HepG2 (cell line): ENCODE measurements around the gene PACS1. TPM values are rescaled to one million over a fixed set of nuclear protein-coding genes. Genes with fewer than 3 reads are reported as not detected.

ENCODE experiments used
- ASH2L ChIP-seq: fragments of 300-600, 200-600 bp; sonication (generic); IDR thresholded peaks from 2 replicates; pipeline ENCODE4 v1.7.0; 2017; ENCODE audit warnings: low read depth, mild to moderate bottlenecking, moderate library complexity, mixed read lengths, low read length; ENCODE audit not compliant: insufficient read length
- NAIF1 ChIP-seq: sonication (generic); formaldehyde crosslinking; IDR thresholded peaks from 2 replicates; pipeline ENCODE4 v1.5.0; 2020; ENCODE audit warnings: mild to moderate bottlenecking, missing genetic modification reagents, borderline replicate concordance
- NCOA5 ChIP-seq: sonication (generic); formaldehyde crosslinking; IDR thresholded peaks from 2 replicates; pipeline ENCODE4 v1.4.0; 2020; ENCODE audit warnings: missing genetic modification reagents
- PAF1 ChIP-seq: IDR thresholded peaks from 2 replicates; pipeline ENCODE4 v1.6.1; 2016; ENCODE audit warnings: missing genetic modification reagents, missing compliant biosample characterization
- RORA ChIP-seq: sonication (generic); formaldehyde crosslinking; IDR thresholded peaks from 2 replicates; pipeline ENCODE4 v1.5.0; 2020; ENCODE audit warnings: mild to moderate bottlenecking, missing genetic modification reagents, moderate library complexity
- ZNF24 ChIP-seq: fragments of 450-650 bp; IDR thresholded peaks from 2 replicates; pipeline ENCODE4 v1.6.1; 2017; ENCODE audit warnings: antibody characterized with exemption, mild to moderate bottlenecking
- ZNF510 ChIP-seq: sonication (generic); formaldehyde crosslinking; IDR thresholded peaks from 2 replicates; pipeline ENCODE4 v1.4.0; 2020; ENCODE audit warnings: low read depth, mild to moderate bottlenecking, missing genetic modification reagents
- ZNF678 ChIP-seq: sonication (generic); formaldehyde crosslinking; IDR thresholded peaks from 2 replicates; pipeline ENCODE4 v1.4.0; 2020; ENCODE audit warnings: mild to moderate bottlenecking, missing genetic modification reagents
- polyA plus RNA-seq, 8 experiments: library from polyadenylated mRNA; depleted of rRNA in 3 of 8; stranded (reverse) in 7 of 8; unstranded in 1 of 8; fragments of >200 nt; fragmentation: Illumina TruSeq in 4 of 8; extraction: Trizol in 4 of 8; gene quantifications; 2 replicates each; pipeline versions ENCODE4 v1.2.1 to v1.2.3, GENCODE V29; 2011 to 2016; ENCODE audit warnings: low read depth in 4 of 8, missing spikeins in 1 of 8, mixed read lengths in 1 of 8; ENCODE audit not compliant: insufficient read depth in 1 of 8
- total RNA-seq, 5 experiments: library from RNA; depleted of rRNA; stranded (reverse); fragments of >200 nt; fragmentation: Illumina TruSeq; extraction: Trizol; gene quantifications; 2 replicates each; pipeline ENCODE4 v1.2.3, GENCODE V29; 2016; ENCODE audit warnings: low read depth in 1 of 5
- TF ChIP-seq, protein P1 (sequence below): sonication (generic); formaldehyde crosslinking; IDR thresholded peaks from 2 replicates; pipeline ENCODE4 v1.4.0; 2020; ENCODE audit warnings: mild to moderate bottlenecking, missing genetic modification reagents
- TF ChIP-seq, protein P2 (sequence below): sonication (generic); formaldehyde crosslinking; IDR thresholded peaks from 2 replicates; pipeline ENCODE4 v1.4.0; 2020; ENCODE audit warnings: mild to moderate bottlenecking, missing genetic modification reagents
- TF ChIP-seq, protein P3 (sequence below): sonication (generic); formaldehyde crosslinking; IDR thresholded peaks from 2 replicates; pipeline ENCODE4 v1.4.0; 2020; ENCODE audit warnings: mild to moderate bottlenecking, missing genetic modification reagents
- TF ChIP-seq, protein P4 (sequence below): sonication (generic); formaldehyde crosslinking; IDR thresholded peaks from 2 replicates; pipeline ENCODE4 v1.5.1; 2020; ENCODE audit warnings: mild to moderate bottlenecking, missing genetic modification reagents

PACS1 gene
- total and polyA plus RNA-seq, 2 of the 13 experiments (the other 11 are each of a cell fraction or from before 2014, with no cell fraction given): 7.6 to 8.6 TPM

DNA sequence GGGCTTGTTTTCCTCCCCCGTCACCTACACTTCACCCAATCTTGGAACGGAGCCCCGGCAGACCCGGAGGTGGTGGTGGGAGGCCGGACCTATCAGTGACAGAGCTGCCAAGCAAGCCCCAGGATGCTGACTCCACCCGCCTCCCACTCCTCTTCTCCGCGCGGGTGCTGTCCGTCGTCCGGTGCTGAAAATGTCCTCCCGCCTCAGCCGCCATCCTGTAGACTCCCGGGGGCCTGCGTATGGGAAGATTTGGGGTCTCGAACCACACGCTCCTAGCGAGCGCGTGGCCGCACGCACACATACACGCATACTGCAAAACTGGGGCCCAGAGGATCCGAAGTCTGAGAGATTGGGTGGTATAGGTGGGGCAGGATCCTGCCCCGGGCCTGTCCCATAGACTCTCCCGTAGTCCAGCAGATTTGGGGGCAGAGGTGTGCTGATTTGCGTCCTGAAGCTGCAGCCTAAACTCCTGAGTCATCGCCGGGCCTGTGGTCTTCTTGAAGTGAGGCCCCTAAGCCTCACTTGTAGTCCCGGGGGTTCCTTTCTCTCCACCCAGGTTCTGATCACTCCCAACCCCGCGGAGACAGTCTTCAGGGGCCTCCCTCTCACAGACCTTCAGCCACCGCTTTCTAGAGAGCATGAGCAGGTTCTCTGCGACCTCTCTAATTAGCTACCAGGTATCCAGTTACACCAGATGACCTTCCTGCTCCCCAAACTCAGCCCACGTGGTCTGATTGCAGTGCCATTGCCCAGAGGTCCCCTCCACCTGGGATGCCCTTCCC lies 219.7 kb downstream of the PACS1 start (continued):
- TF ChIP-seq, protein P1, sequence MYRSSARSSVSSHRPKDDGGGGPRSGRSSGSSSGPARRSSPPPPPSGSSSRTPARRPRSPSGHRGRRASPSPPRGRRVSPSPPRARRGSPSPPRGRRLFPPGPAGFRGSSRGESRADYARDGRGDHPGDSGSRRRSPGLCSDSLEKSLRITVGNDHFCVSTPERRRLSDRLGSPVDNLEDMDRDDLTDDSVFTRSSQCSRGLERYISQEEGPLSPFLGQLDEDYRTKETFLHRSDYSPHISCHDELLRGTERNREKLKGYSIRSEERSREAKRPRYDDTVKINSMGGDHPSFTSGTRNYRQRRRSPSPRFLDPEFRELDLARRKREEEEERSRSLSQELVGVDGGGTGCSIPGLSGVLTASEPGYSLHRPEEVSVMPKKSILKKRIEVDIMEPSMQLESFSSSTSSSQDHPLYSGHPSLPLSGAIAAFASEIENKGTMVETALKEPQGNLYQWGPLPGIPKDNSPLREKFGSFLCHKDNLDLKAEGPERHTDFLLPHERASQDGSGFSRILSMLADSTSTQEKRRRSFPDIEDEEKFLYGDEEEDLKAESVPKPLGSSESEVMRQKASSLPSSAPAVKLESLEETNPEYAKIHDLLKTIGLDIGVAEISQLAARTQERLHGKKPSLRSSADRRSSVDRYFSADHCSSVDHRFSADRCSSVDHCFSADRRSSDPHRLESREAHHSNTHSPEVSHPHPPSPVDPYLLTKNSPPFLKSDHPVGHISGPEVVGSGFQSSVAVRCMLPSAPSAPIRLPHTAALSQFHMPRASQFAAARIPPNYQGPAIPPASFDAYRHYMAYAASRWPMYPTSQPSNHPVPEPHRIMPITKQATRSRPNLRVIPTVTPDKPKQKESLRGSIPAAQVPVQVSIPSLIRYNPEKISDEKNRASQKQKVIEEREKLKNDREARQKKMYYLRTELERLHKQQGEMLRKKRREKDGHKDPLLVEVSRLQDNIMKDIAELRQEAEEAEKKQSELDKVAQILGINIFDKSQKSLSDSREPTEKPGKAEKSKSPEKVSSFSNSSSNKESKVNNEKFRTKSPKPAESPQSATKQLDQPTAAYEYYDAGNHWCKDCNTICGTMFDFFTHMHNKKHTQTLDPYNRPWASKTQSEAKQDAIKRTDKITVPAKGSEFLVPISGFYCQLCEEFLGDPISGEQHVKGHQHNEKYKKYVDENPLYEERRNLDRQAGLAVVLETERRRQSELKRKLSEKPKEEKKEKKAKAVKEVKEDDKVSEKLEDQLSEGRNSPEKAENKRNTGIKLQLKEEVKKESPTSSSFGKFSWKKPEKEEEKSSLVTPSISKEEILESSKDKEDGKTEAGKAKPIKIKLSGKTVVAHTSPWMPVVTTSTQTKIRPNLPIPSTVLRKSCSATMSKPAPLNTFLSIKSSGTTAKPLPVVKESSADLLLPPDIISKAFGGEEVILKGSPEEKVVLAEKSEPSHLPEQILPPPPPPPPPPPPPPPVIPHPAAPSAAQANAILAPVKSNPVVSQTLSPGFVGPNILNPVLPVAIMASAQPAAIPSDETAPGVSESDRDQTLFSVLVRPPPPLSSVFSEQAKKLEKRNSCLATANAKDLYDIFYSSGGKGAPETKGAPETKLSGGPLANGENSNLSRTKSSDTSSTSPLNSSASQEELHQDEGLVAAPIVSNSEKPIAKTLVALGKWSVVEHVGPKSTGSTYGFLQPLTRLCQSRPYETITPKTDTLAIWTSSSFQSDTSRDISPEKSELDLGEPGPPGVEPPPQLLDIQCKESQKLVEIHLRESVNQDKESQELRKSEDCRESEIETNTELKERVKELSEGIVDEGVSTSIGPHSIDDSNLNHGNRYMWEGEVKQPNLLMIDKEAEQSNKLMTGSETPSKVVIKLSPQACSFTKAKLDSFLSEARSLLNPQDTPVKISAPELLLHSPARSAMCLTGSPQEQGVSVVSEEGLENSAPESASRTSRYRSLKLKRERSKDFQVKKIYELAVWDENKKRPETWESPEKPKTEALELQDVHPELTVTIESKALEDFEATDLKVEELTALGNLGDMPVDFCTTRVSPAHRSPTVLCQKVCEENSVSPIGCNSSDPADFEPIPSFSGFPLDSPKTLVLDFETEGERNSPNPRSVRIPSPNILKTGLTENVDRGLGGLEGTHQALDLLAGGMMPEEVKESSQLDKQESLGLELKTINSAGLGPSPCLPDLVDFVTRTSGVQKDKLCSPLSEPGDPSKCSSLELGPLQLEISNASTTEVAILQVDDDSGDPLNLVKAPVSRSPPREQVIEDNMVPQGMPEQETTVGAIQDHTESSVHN (CRISPR knock-in tag): no peak
- no peak for TF ChIP-seq RORA (CRISPR knock-in tag)
- no peak; the same call in 1 of the 2 replicates for TF ChIP-seq ZNF678 (CRISPR knock-in tag)
- TF ChIP-seq, protein P2, sequence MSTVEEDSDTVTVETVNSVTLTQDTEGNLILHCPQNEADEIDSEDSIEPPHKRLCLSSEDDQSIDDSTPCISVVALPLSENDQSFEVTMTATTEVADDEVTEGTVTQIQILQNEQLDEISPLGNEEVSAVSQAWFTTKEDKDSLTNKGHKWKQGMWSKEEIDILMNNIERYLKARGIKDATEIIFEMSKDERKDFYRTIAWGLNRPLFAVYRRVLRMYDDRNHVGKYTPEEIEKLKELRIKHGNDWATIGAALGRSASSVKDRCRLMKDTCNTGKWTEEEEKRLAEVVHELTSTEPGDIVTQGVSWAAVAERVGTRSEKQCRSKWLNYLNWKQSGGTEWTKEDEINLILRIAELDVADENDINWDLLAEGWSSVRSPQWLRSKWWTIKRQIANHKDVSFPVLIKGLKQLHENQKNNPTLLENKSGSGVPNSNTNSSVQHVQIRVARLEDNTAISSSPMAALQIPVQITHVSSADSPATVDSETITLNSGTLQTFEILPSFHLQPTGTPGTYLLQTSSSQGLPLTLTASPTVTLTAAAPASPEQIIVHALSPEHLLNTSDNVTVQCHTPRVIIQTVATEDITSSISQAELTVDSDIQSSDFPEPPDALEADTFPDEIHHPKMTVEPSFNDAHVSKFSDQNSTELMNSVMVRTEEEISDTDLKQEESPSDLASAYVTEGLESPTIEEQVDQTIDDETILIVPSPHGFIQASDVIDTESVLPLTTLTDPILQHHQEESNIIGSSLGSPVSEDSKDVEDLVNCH: no peak
- TF ChIP-seq, protein P3, sequence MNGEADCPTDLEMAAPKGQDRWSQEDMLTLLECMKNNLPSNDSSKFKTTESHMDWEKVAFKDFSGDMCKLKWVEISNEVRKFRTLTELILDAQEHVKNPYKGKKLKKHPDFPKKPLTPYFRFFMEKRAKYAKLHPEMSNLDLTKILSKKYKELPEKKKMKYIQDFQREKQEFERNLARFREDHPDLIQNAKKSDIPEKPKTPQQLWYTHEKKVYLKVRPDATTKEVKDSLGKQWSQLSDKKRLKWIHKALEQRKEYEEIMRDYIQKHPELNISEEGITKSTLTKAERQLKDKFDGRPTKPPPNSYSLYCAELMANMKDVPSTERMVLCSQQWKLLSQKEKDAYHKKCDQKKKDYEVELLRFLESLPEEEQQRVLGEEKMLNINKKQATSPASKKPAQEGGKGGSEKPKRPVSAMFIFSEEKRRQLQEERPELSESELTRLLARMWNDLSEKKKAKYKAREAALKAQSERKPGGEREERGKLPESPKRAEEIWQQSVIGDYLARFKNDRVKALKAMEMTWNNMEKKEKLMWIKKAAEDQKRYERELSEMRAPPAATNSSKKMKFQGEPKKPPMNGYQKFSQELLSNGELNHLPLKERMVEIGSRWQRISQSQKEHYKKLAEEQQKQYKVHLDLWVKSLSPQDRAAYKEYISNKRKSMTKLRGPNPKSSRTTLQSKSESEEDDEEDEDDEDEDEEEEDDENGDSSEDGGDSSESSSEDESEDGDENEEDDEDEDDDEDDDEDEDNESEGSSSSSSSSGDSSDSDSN (CRISPR knock-in tag): peak; percentile 63; the same call in 1 of the 2 replicates
- TF ChIP-seq ASH2L: no peak
- no peak for TF ChIP-seq NAIF1 (CRISPR knock-in tag)
- peak; percentile 68; the same call in 1 of the 2 replicates for TF ChIP-seq ZNF510
- no peak for TF ChIP-seq PAF1 (CRISPR knock-in tag)
- TF ChIP-seq NCOA5: no peak
- TF ChIP-seq, protein P4, sequence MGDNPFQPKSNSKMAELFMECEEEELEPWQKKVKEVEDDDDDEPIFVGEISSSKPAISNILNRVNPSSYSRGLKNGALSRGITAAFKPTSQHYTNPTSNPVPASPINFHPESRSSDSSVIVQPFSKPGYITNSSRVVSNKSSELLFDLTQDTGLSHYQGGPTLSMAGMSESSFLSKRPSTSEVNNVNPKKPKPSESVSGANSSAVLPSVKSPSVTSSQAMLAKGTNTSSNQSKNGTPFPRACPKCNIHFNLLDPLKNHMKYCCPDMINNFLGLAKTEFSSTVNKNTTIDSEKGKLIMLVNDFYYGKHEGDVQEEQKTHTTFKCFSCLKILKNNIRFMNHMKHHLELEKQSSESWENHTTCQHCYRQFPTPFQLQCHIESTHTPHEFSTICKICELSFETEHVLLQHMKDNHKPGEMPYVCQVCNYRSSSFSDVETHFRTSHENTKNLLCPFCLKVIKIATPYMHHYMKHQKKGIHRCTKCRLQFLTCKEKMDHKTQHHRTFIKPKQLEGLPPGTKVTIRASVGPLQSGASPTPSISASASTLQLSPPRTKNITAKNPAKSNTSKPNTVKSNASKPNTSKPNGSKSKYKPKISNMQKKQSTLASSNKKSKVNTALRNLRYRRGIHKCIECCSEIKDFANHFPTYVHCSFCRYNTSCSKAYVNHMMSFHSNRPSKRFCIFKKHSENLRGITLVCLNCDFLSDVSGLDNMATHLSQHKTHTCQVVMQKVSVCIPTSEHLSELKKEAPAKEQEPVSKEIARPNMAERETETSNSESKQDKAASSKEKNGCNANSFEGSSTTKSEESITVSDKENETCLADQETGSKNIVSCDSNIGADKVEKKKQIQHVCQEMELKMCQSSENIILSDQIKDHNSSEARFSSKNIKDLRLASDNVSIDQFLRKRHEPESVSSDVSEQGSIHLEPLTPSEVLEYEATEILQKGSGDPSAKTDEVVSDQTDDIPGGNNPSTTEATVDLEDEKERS (CRISPR knock-in tag): 0 out of 2 replicates have a peak, but pooled peaks have one; percentile 38
- no peak for TF ChIP-seq ZNF24
